ACHN (cell line): ENCODE measurements around the gene LTBP1.

Experiments
- DNase-seq: peaks from one replicate; pipeline ENCODE4 v3.0.0-alpha.2; 2015
- in situ Hi-C: cut with HindIII; loops from 2 replicates; pipeline ENCODE4 v1.10.0; 2017; ENCODE audit warnings: low sequenced_read_pairs, low pct_ligation_motif_present, low pct_unique_long_range_greater_than_20kb

Gene LTBP1

GRCh38 chr2:32925976-32926707 lies 20.6 kb upstream of the LTBP1 start:
- in situ Hi-C loops: no loop called here
- no peak for DNase-seq

DNA sequence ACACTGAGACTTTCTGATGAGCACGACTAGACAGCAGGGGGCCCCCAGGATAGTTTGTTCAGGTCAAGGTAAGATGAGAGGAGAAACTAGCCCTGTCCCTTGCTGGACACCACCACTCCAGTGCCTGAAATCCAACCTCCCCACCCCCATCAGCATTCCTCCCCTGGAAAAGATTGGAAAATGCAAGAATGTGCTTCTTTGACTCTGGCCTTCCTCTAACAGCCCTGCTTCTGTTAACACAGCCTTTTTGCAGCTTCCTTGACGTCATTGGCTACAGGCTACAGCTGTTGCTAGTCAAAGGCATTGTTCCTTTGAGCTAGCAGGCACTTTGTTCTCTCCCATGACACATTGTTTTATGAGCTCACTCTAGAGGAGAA lies 20.1 kb upstream of the LTBP1 start:
- DNase-seq: no peak
- in situ Hi-C loops: no loop called here

DNA sequence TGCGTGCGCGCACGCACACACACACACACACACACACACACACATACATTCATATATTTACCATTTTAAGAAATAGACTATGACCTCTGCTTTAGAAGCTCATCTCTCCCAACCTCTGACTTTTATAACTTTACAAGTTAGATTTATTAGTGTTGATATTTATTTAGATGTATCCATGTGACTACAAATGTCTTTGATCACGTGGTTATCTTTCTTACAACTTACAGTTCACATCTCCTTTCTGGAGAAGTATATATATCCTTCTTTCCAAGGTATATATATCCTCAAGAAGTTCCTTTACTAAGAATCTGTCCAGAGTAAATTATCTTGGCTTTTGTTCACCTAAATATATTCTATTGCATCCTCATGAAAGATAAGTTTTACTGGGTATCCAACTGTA lies 16.3 kb upstream of the LTBP1 start:
- DNase-seq: no peak
- in situ Hi-C loops: no loop called here

DNA sequence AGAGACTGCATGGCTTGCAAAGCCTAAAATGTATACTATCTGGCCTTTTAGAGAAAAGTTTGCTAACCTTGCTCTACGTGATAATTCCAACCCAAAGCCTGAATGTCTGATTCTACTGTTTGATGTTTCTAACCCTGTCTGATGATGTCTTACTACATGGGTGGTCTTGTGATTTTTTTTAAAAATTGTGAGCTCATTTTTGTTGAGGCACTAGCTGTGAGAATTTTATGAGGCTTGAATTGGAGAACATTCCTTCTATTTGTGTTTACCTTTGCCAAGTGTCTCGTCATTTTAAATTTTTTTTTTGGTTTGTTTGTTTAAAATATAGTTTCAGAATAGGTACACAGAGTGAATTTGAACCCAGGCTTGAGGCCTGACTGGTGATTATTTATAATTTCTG lies 15.2 kb upstream of the LTBP1 start:
- in situ Hi-C loops: no loop called here
- DNase-seq: no peak

DNA sequence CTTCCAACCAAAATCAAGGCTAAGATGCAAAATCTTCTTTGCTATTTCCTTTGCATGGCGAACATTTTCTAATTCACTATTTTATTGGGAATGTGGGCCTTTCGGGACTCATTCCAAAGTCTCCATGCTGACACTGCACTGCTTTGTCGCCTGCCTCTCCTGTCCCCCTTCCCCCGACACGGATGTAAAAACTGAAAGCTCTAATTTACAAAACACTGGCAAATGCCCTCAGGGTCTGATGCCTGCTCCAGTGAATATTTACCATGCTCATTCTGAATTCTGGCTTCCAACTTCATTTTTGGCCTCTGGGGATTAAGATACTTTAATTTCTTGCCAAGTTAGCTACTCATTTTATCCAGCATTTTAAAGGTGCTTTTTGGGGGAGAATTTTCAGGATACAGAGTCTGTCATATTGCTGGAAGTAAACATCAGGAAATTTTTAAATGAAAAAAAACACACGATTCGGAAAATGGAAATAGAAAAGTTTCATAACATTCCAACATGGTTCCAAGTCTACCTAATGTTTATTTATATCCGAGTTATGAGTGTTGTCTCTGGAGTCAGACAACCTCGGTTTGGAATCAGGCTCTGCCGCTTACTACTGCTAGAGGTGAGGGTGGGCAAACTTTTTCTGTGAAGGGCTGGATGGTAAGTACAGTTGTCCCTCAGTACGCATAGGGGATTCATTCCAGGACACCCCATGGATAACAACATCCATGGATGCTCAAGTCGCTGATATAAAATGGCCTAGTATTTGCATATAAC lies 14.6 kb upstream of the LTBP1 start:
- DNase-seq: no peak
- in situ Hi-C loops: no loop called here

- in situ Hi-C loops: no loop called here
- DNase-seq: no peak
Measured at GRCh38 chr2:32932825-32933755, 13.7 kb upstream of the LTBP1 start.

DNA sequence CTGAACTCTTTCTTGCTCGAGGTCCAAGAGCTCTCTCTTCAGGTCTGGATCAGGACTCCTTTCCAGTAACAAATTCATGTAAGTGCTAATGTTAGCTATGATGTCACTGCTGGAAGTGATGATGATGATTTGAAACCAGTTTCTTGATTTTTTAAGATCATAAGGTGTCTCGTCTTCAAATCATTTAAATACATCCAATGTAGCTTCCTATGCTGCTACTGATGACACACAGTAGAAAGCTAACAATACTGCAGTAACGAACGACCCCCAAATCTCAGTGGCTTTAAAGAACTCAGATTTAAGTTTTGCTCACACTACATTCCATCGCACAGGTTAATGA lies 13.0 kb upstream of the LTBP1 start:
- no peak for DNase-seq
- in situ Hi-C loops: no loop called here

GRCh38 chr2:32937602-32938448 lies 8.9 kb upstream of the LTBP1 start:
- in situ Hi-C loops: no loop called here
- no peak for DNase-seq

DNA sequence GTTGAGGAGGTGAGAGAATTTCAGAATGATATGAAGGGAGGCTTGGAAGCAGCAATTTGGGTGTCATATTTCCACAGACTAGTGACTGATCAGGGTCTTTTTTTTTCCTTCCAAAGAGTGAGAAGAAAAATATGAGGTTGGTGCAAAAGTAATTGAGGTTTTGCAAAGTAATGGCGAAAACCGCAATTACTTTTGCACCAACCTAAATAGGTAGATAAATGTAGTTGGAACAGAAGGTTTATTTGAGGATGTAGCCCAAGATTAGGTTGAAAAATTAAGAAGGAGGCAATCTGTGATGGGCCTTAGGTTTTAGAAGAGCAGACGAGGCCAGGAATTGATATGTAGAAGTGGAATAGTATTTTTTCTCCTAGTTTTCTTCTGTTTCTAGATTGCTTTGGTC lies 7.8 kb upstream of the LTBP1 start:
- in situ Hi-C loops: no loop called here
- no peak for DNase-seq

DNA sequence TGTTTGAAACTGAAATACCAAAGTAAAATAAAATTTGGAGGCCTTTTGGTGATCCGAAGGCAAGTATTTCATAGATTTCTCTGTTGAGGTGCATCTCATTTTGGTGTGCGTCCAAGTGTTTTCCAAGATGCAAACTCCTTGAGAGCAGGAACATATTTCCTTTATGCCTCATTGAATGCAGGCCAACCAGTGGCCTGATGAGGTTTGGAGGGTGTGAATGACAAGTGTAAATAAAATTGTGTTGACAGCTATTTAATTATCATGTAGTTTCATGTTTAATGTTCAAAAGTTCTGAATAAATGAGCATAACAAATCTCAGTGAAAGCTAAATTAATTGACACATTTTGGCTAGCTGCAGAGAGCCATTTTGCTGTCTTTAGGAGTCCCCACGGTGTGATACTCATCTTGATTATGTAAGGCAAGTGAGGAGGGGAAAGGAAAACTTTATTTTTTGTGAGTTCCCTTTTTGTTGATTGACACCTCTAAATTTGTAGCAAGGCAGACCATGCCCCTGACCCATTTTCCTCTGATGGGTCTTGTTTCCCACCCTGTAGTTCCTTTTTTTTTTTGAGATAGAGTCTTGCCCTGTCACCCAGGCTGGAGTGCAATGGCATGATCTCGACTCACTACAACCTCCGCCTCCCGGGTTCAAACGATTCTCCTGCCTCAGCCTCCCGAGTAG lies 6.3 kb upstream of the LTBP1 start:
- in situ Hi-C loops: no loop called here
- no peak for DNase-seq

DNA sequence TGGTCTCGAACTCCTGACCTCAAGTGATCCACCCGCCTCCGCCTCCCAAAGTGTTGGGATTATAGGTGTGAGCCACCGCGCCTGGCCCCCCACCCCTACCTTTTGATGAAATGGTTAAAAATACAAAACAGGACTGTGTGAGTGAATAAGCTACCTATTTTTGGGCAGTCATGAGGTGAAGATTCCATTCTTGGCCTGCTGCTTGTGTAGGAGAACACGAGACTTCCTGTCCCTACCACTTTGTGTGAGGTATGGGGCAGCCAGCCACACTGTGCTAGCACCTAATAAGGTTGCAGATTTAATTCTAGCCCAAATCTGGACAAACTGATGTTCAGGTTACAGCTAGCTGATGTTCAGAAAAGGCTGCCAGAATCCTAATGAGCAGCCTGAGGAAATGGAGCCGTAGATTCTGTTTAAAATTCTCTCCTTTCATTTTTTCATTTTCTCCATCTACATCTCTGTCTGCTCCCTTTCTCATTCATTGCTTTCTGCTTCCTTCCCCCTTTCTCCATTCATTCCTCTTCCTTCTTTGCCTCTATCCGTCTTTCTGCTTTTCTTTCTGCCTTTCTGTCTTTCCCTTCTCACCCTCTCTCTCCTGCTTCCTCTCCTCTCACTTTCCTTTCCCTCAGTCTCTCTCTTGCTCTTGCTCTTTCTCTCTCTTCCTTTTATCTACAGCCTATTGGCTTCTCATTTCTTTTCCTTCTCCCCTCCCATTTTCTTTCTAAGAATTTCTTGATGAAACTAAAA lies 4.6 kb upstream of the LTBP1 start:
- in situ Hi-C loops: no loop called here

DNA sequence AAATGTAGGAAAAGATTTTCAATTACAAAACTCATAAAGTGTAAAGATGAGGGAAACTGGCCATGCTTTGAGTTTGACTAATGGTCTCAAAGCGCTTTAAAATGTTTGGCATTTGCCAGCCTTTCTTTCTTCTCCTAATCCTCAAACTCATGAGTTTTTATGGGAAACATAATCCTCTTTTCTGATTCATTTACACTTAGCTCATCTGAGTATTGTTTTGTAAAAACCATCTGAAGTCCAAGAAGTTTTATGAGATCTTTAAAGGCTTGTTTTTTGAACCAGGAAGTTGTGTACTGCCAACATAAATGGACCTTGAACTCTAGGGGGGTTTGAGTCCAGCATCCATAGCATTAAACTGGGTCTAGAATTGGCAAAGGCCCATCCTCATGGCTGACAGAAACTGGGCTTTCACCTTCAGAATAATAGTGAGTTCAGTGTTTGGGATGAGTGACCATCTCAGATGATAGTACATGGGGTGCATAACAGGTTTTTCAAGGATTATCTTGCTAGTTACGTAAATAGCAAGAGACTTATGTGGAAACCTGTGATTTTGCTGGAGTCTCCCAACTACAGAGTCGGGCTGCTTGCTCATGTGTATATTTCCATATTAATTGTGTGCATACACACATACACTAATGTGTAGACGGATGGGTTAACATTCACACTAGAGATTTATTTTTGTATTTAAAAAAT lies 3.8 kb upstream of the LTBP1 start:
- DNase-seq: no peak
- in situ Hi-C loops: no loop called here

More for the DNA sequence above, 4.6 kb upstream of the LTBP1 start:
- no peak for DNase-seq

DNA sequence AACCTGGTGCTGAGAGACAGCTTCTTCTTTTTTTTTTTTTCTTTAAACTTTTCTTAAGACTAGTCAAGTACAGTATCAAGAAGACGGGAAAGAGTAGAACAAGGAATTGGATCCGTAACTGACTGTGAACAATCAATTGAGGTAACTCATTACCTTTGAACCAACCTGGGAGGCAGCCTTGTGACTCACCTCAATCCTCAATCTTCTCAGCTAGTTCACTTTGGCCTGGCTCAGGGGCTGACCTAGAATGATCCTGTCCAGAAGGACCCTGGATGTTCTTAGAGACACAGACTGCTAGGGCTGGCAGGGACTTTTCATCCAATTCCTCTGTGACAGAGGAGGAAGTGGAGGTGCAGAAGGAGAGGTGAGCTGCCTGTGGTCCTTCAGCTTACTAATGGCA lies 1.5 kb upstream of the LTBP1 start:
- DNase-seq: no peak
- in situ Hi-C loops: no loop called here

DNA sequence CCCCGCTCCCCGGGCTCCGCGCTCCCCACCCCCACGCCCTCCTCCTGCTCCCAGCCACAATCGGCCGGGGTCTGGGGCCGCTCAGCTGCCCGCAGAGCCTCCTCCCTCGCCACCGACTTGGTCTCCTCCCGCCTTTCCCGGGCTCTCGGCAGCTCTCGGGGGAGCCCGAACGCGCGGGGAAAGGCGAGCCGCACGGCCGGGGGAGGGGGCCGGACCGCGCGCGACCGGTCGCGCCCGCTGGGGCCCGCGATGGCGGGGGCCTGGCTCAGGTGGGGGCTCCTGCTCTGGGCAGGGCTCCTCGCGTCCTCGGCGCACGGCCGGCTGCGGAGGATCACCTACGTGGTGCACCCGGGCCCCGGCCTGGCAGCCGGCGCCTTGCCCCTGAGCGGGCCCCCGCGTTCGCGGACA lies 327 bp downstream of the LTBP1 start:
- in situ Hi-C loops: no loop called here
- no peak for DNase-seq

DNA sequence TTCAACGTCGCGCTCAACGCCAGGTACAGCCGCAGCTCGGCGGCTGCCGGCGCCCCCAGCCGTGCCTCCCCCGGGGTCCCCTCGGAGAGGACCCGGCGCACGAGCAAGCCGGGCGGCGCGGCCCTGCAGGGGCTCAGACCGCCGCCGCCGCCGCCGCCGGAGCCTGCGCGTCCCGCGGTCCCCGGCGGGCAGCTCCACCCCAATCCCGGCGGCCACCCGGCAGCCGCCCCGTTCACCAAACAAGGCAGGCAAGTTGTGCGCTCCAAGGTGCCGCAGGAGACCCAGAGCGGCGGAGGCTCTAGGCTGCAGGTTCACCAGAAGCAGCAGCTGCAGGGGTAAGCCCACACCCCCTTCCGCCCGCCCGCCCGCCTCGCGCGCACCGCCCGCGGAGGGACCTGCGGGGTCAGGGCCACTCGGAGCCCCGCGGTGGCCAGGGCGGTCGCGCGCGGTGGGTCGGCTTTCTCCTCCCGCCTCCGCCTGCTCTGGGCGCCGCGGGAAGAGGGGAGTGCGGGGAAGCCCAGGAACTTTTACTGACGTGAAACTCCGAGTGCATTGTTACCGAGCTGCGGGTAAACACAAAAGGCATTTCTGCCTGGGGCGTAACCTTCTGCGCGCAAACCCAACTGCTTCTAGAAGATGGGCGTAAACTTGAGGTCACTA lies 861 bp downstream of the LTBP1 start:
- DNase-seq: no peak
- in situ Hi-C loops: no loop called here

DNA sequence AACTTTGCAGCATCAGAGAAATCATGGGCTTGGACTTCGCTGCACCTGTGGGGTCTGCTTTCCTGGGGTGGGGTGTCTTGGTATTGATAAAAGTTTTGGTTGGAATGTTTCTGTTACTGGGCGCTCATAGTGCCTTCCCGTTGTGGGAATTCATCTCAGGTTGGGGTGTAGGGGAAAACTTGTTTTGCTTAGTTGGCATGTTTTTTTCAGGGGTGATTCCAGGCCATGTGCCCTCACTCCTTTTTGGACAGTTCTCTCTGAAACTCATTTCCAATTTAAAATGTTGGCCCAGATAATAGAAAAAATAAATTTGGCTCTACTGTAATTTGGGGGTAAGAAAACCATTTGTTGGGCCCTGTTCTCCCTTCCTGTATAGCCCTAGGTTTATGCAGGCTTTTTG lies 1.5 kb downstream of the LTBP1 start:
- in situ Hi-C loops: no loop called here
- DNase-seq: no peak
